ENCODE measurements around the gene RPL28. TPM values are rescaled to one million over a fixed set of nuclear protein-coding genes. Genes with fewer than 3 reads are reported as not detected.
"Not testable (repeated sequence)": the region's sequence is repeated elsewhere in the genome, so short reads cannot be mapped to it uniquely, and the experiment has no call there.

The RPL28 gene
- total RNA-seq, 1 donor from 2014 or later = 1,547 TPM

- Mint-ChIP-seq H3K36me3 (ENCODE audit: insufficient read depth) (peaks cover 7% of the 10 kb centered on the region), H3K4me3 (ENCODE audit: low read depth) (no peak overlapping the region), H3K9me3 (ENCODE audit: low read depth) (no peaks in the 10 kb centered on the region), H3K4me1 (ENCODE audit: low read depth) (peaks cover 16% of the 10 kb centered on the region), H3K27ac (no peak overlapping the region), H3K27me3 (no peaks in the 10 kb centered on the region)
- no peak for DNase-seq (ENCODE audit: low spot score, unreplicated experiment)
- no peak for TF ChIP-seq CTCF (IDR thresholded peaks at IDR 0.05; ENCODE audit: unreplicated experiment)
These were observed 7.4 kb downstream of the RPL28 start for GRCh38 chr19:55392820-55393761.

DNA sequence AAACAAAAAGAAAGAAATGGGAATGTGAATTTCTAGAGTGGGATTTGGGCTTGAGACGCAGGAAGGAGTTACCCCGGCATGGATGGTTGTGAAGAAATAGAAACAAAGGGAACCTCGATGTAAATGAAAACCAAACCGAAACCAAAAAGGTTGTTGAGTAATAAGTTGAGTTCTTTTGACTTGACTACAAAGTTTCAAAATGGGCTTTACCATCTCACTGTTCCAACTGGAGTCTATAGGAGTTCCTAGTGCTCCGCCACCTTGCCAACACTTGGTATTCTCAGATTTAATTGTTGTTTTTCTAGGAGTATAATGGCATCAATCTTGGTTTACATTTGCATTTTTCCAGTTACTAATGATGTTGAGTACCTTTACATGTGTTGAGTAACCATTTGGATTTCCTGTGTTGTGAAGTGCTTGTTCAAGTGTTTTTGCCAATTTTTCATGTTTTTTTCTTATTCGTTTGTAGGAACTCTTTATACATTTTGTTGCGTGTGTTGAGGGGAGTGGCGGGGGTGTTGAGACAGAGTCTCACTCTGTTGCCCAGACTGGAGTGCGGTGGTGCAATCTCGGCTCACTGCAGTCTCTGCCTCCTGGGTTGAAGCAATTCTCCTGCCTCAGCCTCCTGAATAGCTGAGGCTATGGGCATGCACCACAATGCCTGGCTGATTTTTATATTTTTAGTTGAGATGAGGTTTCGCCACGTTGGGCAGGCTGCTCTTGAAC, 12.6 kb downstream of the RPL28 start:
- no peak for TF ChIP-seq CTCF (IDR thresholded peaks at IDR 0.05; ENCODE audit: unreplicated experiment)
- Mint-ChIP-seq H3K9me3 (ENCODE audit: low read depth) (no peaks in the 10 kb centered on the region), H3K4me1 (ENCODE audit: low read depth) (peaks cover under 1% of the 10 kb centered on the region), H3K36me3 (ENCODE audit: insufficient read depth) (peaks cover 10% of the 10 kb centered on the region), H3K27me3 (no peaks in the 10 kb centered on the region), H3K4me3 (ENCODE audit: low read depth) (no peak overlapping the region), H3K27ac (peak overlapping the region; percentile 7)
- DNase-seq (ENCODE audit: low spot score, unreplicated experiment) = no peak

- TF ChIP-seq CTCF (IDR thresholded peaks at IDR 0.05; ENCODE audit: unreplicated experiment) = no peak
- Mint-ChIP-seq H3K27ac (no peak overlapping the region), H3K27me3 (no peaks in the 10 kb centered on the region), H3K4me3 (ENCODE audit: low read depth) (no peak overlapping the region), H3K4me1 (ENCODE audit: low read depth) (peaks cover under 1% of the 10 kb centered on the region), H3K9me3 (ENCODE audit: low read depth) (no peaks in the 10 kb centered on the region), H3K36me3 (ENCODE audit: insufficient read depth) (peaks cover 10% of the 10 kb centered on the region)
- DNase-seq (ENCODE audit: low spot score, unreplicated experiment) = no peak
These were observed 14.8 kb downstream of the RPL28 start for GRCh38 chr19:55400281-55401087.

- not testable (repeated sequence) for H3K4me3 Mint-ChIP-seq (ENCODE audit: low read depth); H3K27ac Mint-ChIP-seq; H3K27me3 Mint-ChIP-seq; DNase-seq (ENCODE audit: low spot score, unreplicated experiment); H3K4me1 Mint-ChIP-seq (ENCODE audit: low read depth); H3K9me3 Mint-ChIP-seq (ENCODE audit: low read depth)
- H3K36me3 Mint-ChIP-seq (ENCODE audit: insufficient read depth) = peaks cover 17% of the 10 kb centered on the region
These were observed 15.7 kb downstream of the RPL28 start for GRCh38 chr19:55401390-55401789.

DNA sequence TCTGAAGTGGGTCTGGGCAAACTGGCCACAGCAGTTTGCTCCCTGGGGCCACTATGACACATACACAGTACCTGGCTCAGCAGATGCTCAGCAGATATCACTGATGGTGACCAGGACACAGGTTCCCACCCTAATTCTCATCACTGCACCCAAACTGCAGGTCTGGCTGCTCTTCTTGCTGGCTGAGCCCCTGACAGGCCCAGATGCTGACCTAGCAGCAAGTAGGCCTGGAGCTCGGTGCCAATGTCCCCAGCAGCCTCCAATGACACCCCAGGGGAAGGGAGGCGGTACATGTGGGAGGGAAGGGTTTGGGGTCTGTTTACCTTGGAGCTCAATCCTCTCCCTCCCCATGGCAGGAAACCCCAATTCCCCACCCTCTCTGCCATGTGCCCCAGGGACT, 16.8 kb downstream of the RPL28 start:
- Mint-ChIP-seq H3K4me1 (ENCODE audit: low read depth) (peaks cover 14% of the 10 kb centered on the region), H3K27me3 (no peaks in the 10 kb centered on the region), H3K36me3 (ENCODE audit: insufficient read depth) (peaks cover 19% of the 10 kb centered on the region), H3K4me3 (ENCODE audit: low read depth) (no peak overlapping the region), H3K9me3 (ENCODE audit: low read depth) (no peaks in the 10 kb centered on the region), H3K27ac (no peak overlapping the region)
- TF ChIP-seq CTCF (IDR thresholded peaks at IDR 0.05; ENCODE audit: unreplicated experiment) = no peak
- no peak for DNase-seq (ENCODE audit: low spot score, unreplicated experiment)
